Measurements from ENCODE around the gene MCFD2. TPM values are rescaled to one million over a fixed set of nuclear protein-coding genes. Genes with fewer than 3 reads are reported as not detected.

Gene MCFD2
- total RNA-seq, 1 experiment from 2014 or later = 47.6 TPM

- Histone ChIP-seq H3K4me1 (ENCODE audit: low read length) (no peaks in the 10 kb centered on the region), H2AFZ (ENCODE audit: low read length) (no peak overlapping the region), H4K20me1 (ENCODE audit: insufficient read depth, low read depth, low read length) (no peaks in the 10 kb centered on the region), H3K9me3 (ENCODE audit: low read length) (peaks cover 6% of the 10 kb centered on the region; the same call in 1 of the 2 replicates), H3K4me3 (ENCODE audit: low read length) (no peak overlapping the region), H3K27me3 (ENCODE audit: low read length) (no peaks in the 10 kb centered on the region), H3K79me2 (ENCODE audit: low read length) (no peaks in the 10 kb centered on the region), H3K27ac (ENCODE audit: low read length) (no peak overlapping the region), H3K4me2 (ENCODE audit: low read depth, low read length, poor library complexity, severe bottlenecking) (no peak overlapping the region), H3K36me3 (ENCODE audit: insufficient read depth, low read length) (no peaks in the 10 kb centered on the region), H3K9me2 (replicated peaks; ENCODE audit: insufficient read depth, low read length) (no peaks in the 10 kb centered on the region), H3K9ac (ENCODE audit: low read length) (no peak overlapping the region)
- DNase-seq = peak; percentile 28
Measured at GRCh38 chr2:46929612-46930011, 14.0 kb upstream of the MCFD2 start.

GRCh38 chr2:46926863-46927262, 11.3 kb upstream of the MCFD2 start:
- no peak overlapping the region for H3K9ac ChIP-seq (ENCODE audit: low read length)
- peaks cover 6% of the 10 kb centered on the region; the same call in 1 of the 2 replicates for H3K9me3 ChIP-seq (ENCODE audit: low read length)
- no peaks in the 10 kb centered on the region for H3K4me1 ChIP-seq (ENCODE audit: low read length)
- no peaks in the 10 kb centered on the region for H3K79me2 ChIP-seq (ENCODE audit: low read length)
- no peak overlapping the region for H3K4me2 ChIP-seq (ENCODE audit: low read depth, low read length, poor library complexity, severe bottlenecking)
- H3K27ac ChIP-seq (ENCODE audit: low read length) = no peak overlapping the region
- no peaks in the 10 kb centered on the region for H4K20me1 ChIP-seq (ENCODE audit: insufficient read depth, low read depth, low read length)
- H3K4me3 ChIP-seq (ENCODE audit: low read length) = no peak overlapping the region
- no peaks in the 10 kb centered on the region for H3K27me3 ChIP-seq (ENCODE audit: low read length)
- no peaks in the 10 kb centered on the region for H3K36me3 ChIP-seq (ENCODE audit: insufficient read depth, low read length)
- H2AFZ ChIP-seq (ENCODE audit: low read length) = no peak overlapping the region
- H3K9me2 ChIP-seq (replicated peaks; ENCODE audit: insufficient read depth, low read length) = no peaks in the 10 kb centered on the region
- peak; percentile 33 for DNase-seq

- DNase-seq = peak; percentile 26
- no peaks in the 10 kb centered on the region for H3K36me3 ChIP-seq (ENCODE audit: insufficient read depth, low read length)
- H3K79me2 ChIP-seq (ENCODE audit: low read length) = no peaks in the 10 kb centered on the region
- H3K27ac ChIP-seq (ENCODE audit: low read length) = no peak overlapping the region
- no peak overlapping the region for H3K4me2 ChIP-seq (ENCODE audit: low read depth, low read length, poor library complexity, severe bottlenecking)
- no peak overlapping the region for H2AFZ ChIP-seq (ENCODE audit: low read length)
- no peaks in the 10 kb centered on the region for H3K27me3 ChIP-seq (ENCODE audit: low read length)
- H3K9me3 ChIP-seq (ENCODE audit: low read length) = peaks cover 6% of the 10 kb centered on the region; the same call in 1 of the 2 replicates
- no peak overlapping the region for H3K9ac ChIP-seq (ENCODE audit: low read length)
- H4K20me1 ChIP-seq (ENCODE audit: insufficient read depth, low read depth, low read length) = no peaks in the 10 kb centered on the region
- no peaks in the 10 kb centered on the region for H3K9me2 ChIP-seq (replicated peaks; ENCODE audit: insufficient read depth, low read length)
- no peak overlapping the region for H3K4me3 ChIP-seq (ENCODE audit: low read length)
- no peaks in the 10 kb centered on the region for H3K4me1 ChIP-seq (ENCODE audit: low read length)
Measured at GRCh38 chr2:46925474-46926351, 10.1 kb upstream of the MCFD2 start.

GRCh38 chr2:46924608-46925007, 9.0 kb upstream of the MCFD2 start:
- DNase-seq = peak; percentile 27
- H3K79me2 ChIP-seq (ENCODE audit: low read length) = no peaks in the 10 kb centered on the region
- no peaks in the 10 kb centered on the region for H3K4me1 ChIP-seq (ENCODE audit: low read length)
- H3K4me2 ChIP-seq (ENCODE audit: low read depth, low read length, poor library complexity, severe bottlenecking) = no peak overlapping the region
- H4K20me1 ChIP-seq (ENCODE audit: insufficient read depth, low read depth, low read length) = no peaks in the 10 kb centered on the region
- no peaks in the 10 kb centered on the region for H3K9me2 ChIP-seq (replicated peaks; ENCODE audit: insufficient read depth, low read length)
- no peaks in the 10 kb centered on the region for H3K27me3 ChIP-seq (ENCODE audit: low read length)
- no peak overlapping the region for H3K9ac ChIP-seq (ENCODE audit: low read length)
- H2AFZ ChIP-seq (ENCODE audit: low read length) = no peak overlapping the region
- no peaks in the 10 kb centered on the region for H3K36me3 ChIP-seq (ENCODE audit: insufficient read depth, low read length)
- peaks cover 6% of the 10 kb centered on the region; the same call in 1 of the 2 replicates for H3K9me3 ChIP-seq (ENCODE audit: low read length)
- H3K27ac ChIP-seq (ENCODE audit: low read length) = no peak overlapping the region
- H3K4me3 ChIP-seq (ENCODE audit: low read length) = no peak overlapping the region

- Histone ChIP-seq H3K9me3 (ENCODE audit: low read length) (peaks cover 6% of the 10 kb centered on the region; the same call in 1 of the 2 replicates), H2AFZ (ENCODE audit: low read length) (no peak overlapping the region), H3K27ac (ENCODE audit: low read length) (no peak overlapping the region), H4K20me1 (ENCODE audit: insufficient read depth, low read depth, low read length) (no peaks in the 10 kb centered on the region), H3K4me1 (ENCODE audit: low read length) (no peaks in the 10 kb centered on the region), H3K27me3 (ENCODE audit: low read length) (no peaks in the 10 kb centered on the region), H3K9me2 (replicated peaks; ENCODE audit: insufficient read depth, low read length) (no peaks in the 10 kb centered on the region), H3K4me3 (ENCODE audit: low read length) (no peak overlapping the region), H3K9ac (ENCODE audit: low read length) (no peak overlapping the region), H3K79me2 (ENCODE audit: low read length) (no peaks in the 10 kb centered on the region), H3K4me2 (ENCODE audit: low read depth, low read length, poor library complexity, severe bottlenecking) (no peak overlapping the region), H3K36me3 (ENCODE audit: insufficient read depth, low read length) (no peaks in the 10 kb centered on the region)
- DNase-seq = peak; percentile 31
Measured at GRCh38 chr2:46924038-46924437, 8.4 kb upstream of the MCFD2 start.

GRCh38 chr2:46923041-46923528, 7.5 kb upstream of the MCFD2 start:
- H4K20me1 ChIP-seq (ENCODE audit: insufficient read depth, low read depth, low read length) = no peaks in the 10 kb centered on the region
- no peak overlapping the region for H3K27ac ChIP-seq (ENCODE audit: low read length)
- H3K9me2 ChIP-seq (replicated peaks; ENCODE audit: insufficient read depth, low read length) = no peaks in the 10 kb centered on the region
- H3K9me3 ChIP-seq (ENCODE audit: low read length) = peaks cover 6% of the 10 kb centered on the region; the same call in 1 of the 2 replicates
- no peak overlapping the region for H3K9ac ChIP-seq (ENCODE audit: low read length)
- no peak for DNase-seq
- no peak overlapping the region for H3K4me2 ChIP-seq (ENCODE audit: low read depth, low read length, poor library complexity, severe bottlenecking)
- H3K4me1 ChIP-seq (ENCODE audit: low read length) = no peaks in the 10 kb centered on the region
- H3K4me3 ChIP-seq (ENCODE audit: low read length) = no peak overlapping the region
- no peaks in the 10 kb centered on the region for H3K27me3 ChIP-seq (ENCODE audit: low read length)
- H2AFZ ChIP-seq (ENCODE audit: low read length) = no peak overlapping the region
- no peaks in the 10 kb centered on the region for H3K36me3 ChIP-seq (ENCODE audit: insufficient read depth, low read length)
- H3K79me2 ChIP-seq (ENCODE audit: low read length) = no peaks in the 10 kb centered on the region

GRCh38 chr2:46922606-46923005, 7.0 kb upstream of the MCFD2 start:
- H3K9me2 ChIP-seq (replicated peaks; ENCODE audit: insufficient read depth, low read length) = no peaks in the 10 kb centered on the region
- no peak overlapping the region for H3K4me2 ChIP-seq (ENCODE audit: low read depth, low read length, poor library complexity, severe bottlenecking)
- no peaks in the 10 kb centered on the region for H3K36me3 ChIP-seq (ENCODE audit: insufficient read depth, low read length)
- H4K20me1 ChIP-seq (ENCODE audit: insufficient read depth, low read depth, low read length) = no peaks in the 10 kb centered on the region
- no peaks in the 10 kb centered on the region for H3K79me2 ChIP-seq (ENCODE audit: low read length)
- no peak overlapping the region for H2AFZ ChIP-seq (ENCODE audit: low read length)
- no peak for DNase-seq
- H3K27me3 ChIP-seq (ENCODE audit: low read length) = no peaks in the 10 kb centered on the region
- no peak overlapping the region for H3K4me3 ChIP-seq (ENCODE audit: low read length)
- peaks cover 2% of the 10 kb centered on the region for H3K4me1 ChIP-seq (ENCODE audit: low read length)
- no peak overlapping the region for H3K9ac ChIP-seq (ENCODE audit: low read length)
- peaks cover 6% of the 10 kb centered on the region; the same call in 1 of the 2 replicates for H3K9me3 ChIP-seq (ENCODE audit: low read length)
- no peak overlapping the region for H3K27ac ChIP-seq (ENCODE audit: low read length)

GRCh38 chr2:46921676-46922448, 6.3 kb upstream of the MCFD2 start:
- Histone ChIP-seq H3K4me2 (ENCODE audit: low read depth, low read length, poor library complexity, severe bottlenecking) (no peak overlapping the region), H3K4me3 (ENCODE audit: low read length) (no peak overlapping the region), H3K9ac (ENCODE audit: low read length) (no peak overlapping the region), H3K27ac (ENCODE audit: low read length) (no peak overlapping the region), H3K9me2 (replicated peaks; ENCODE audit: insufficient read depth, low read length) (no peaks in the 10 kb centered on the region), H3K4me1 (ENCODE audit: low read length) (peaks cover 9% of the 10 kb centered on the region), H2AFZ (ENCODE audit: low read length) (no peak overlapping the region), H4K20me1 (ENCODE audit: insufficient read depth, low read depth, low read length) (no peaks in the 10 kb centered on the region), H3K79me2 (ENCODE audit: low read length) (no peaks in the 10 kb centered on the region), H3K36me3 (ENCODE audit: insufficient read depth, low read length) (no peaks in the 10 kb centered on the region), H3K9me3 (ENCODE audit: low read length) (peaks cover 4% of the 10 kb centered on the region; the same call in 1 of the 2 replicates), H3K27me3 (ENCODE audit: low read length) (no peaks in the 10 kb centered on the region)
- DNase-seq = no peak

All from Karpas-422 (cell line).